Left hindlimb (tissue), 1 donor: ENCODE measurements around the gene CLASP1.
"Not testable (repeated sequence)": the region's sequence is repeated elsewhere in the genome, so short reads cannot be mapped to it uniquely, and the experiment has no call there.

Experiments used
- DNase-seq: peaks from one replicate; pipeline ENCODE4 v3.0.0-alpha.2; 2018

CLASP1 gene

GRCh38 chr2:121611730-121612705 is 37.2 kb downstream of the CLASP1 start:
- DNase-seq: no peak

- DNase-seq: not testable (repeated sequence)
Observed at GRCh38 chr2:121611048-121611649, 38.1 kb downstream of the CLASP1 start.

GRCh38 chr2:121610487-121610874 is 38.8 kb downstream of the CLASP1 start:
- DNase-seq: not testable (repeated sequence)

GRCh38 chr2:121608967-121609366 is 40.3 kb downstream of the CLASP1 start:
- DNase-seq: no peak

- DNase-seq: no peak
Observed at GRCh38 chr2:121608367-121608766, 40.9 kb downstream of the CLASP1 start.

- DNase-seq: no peak
Observed at GRCh38 chr2:121605820-121606733, 43.2 kb downstream of the CLASP1 start.

GRCh38 chr2:121603185-121603584 is 46.1 kb downstream of the CLASP1 start:
- no peak for DNase-seq

GRCh38 chr2:121599963-121600651 is 49.2 kb downstream of the CLASP1 start:
- DNase-seq: no peak

GRCh38 chr2:121598087-121598486 is 51.2 kb downstream of the CLASP1 start:
- DNase-seq: no peak

GRCh38 chr2:121596221-121597080 is 52.8 kb downstream of the CLASP1 start:
- DNase-seq: no peak

GRCh38 chr2:121595012-121595891 is 54.0 kb downstream of the CLASP1 start:
- no peak for DNase-seq

- DNase-seq: no peak
Observed at GRCh38 chr2:121591199-121591598, 58.1 kb downstream of the CLASP1 start.

GRCh38 chr2:121588357-121588756 is 60.9 kb downstream of the CLASP1 start:
- DNase-seq: no peak

- no peak for DNase-seq
Observed at GRCh38 chr2:121587131-121587530, 62.1 kb downstream of the CLASP1 start.

- DNase-seq: no peak
Observed at GRCh38 chr2:121584741-121585140, 64.5 kb downstream of the CLASP1 start.

- no peak for DNase-seq
Observed at GRCh38 chr2:121583555-121583954, 65.7 kb downstream of the CLASP1 start.

GRCh38 chr2:121582272-121582671 is 67.0 kb downstream of the CLASP1 start:
- DNase-seq: no peak

GRCh38 chr2:121579309-121579708 is 70.0 kb downstream of the CLASP1 start:
- no peak for DNase-seq

- DNase-seq: no peak
Observed at GRCh38 chr2:121577381-121577780, 71.9 kb downstream of the CLASP1 start.

GRCh38 chr2:121576263-121576662 is 73.0 kb downstream of the CLASP1 start:
- DNase-seq: no peak
